NCI-H2227 (cell line): Measurements from ENCODE around the gene ZC3H4.
"Not testable (repeated sequence)": the region's sequence is repeated elsewhere in the genome, so short reads cannot be mapped to it uniquely, and the experiment has no call there.

Experiments used
- DNase-seq: peaks from one replicate; lab custom pipeline; 2025; ENCODE audit not compliant: unreplicated experiment; lab: John Stamatoyannopoulos, UW

Gene ZC3H4

GRCh38 chr19:47050562-47050961 is 63.0 kb downstream of the ZC3H4 start:
- DNase-seq = not testable (repeated sequence)

- DNase-seq = no peak
Observed at GRCh38 chr19:47049307-47049700, 64.3 kb downstream of the ZC3H4 start.

GRCh38 chr19:47047763-47048405 is 65.7 kb downstream of the ZC3H4 start:
- peak; percentile 90 for DNase-seq

- no peak for DNase-seq
Observed at GRCh38 chr19:47047272-47047762, 66.3 kb downstream of the ZC3H4 start.

GRCh38 chr19:47045867-47046470 is 67.6 kb downstream of the ZC3H4 start:
- DNase-seq = no peak

- no peak for DNase-seq
Observed at GRCh38 chr19:47044946-47045866, 68.4 kb downstream of the ZC3H4 start.

- no peak for DNase-seq
Observed at GRCh38 chr19:47040869-47041268, 72.7 kb downstream of the ZC3H4 start.

- no peak for DNase-seq
Observed at GRCh38 chr19:47039239-47039874, 74.2 kb downstream of the ZC3H4 start.

- no peak for DNase-seq
Observed at GRCh38 chr19:47037766-47038165, 75.8 kb downstream of the ZC3H4 start.

- peak; percentile 64 for DNase-seq
Observed at GRCh38 chr19:47036097-47036651, 77.4 kb downstream of the ZC3H4 start.

- DNase-seq = peak; percentile 84
Observed at GRCh38 chr19:47035127-47036096, 78.2 kb downstream of the ZC3H4 start.

GRCh38 chr19:47032171-47032811 is 81.3 kb downstream of the ZC3H4 start:
- peak; percentile 43 for DNase-seq

GRCh38 chr19:47028195-47028601 is 85.4 kb downstream of the ZC3H4 start:
- DNase-seq = peak; percentile 62

GRCh38 chr19:47027586-47028088 is 85.9 kb downstream of the ZC3H4 start:
- no peak for DNase-seq

- DNase-seq = no peak
Observed at GRCh38 chr19:47026889-47027288, 86.7 kb downstream of the ZC3H4 start.

GRCh38 chr19:47026156-47026555 is 87.4 kb downstream of the ZC3H4 start:
- no peak for DNase-seq

GRCh38 chr19:47024502-47024901 is 89.1 kb downstream of the ZC3H4 start:
- DNase-seq = no peak

GRCh38 chr19:47023448-47023794 is 90.2 kb downstream of the ZC3H4 start:
- peak; percentile 67 for DNase-seq
